Measurements from ENCODE around the gene NANS.

- TF ChIP-seq POLR2A (IDR thresholded peaks at IDR 0.05) (no peak), CTCF (IDR thresholded peaks at IDR 0.05) (no peak)
Measured at GRCh38 chr9:98129451-98129881, 72.9 kb downstream of the NANS start.

Measured in thyroid gland (tissue), 4 donors.